A549 (cell line): Measurements from ENCODE around the gene CDH2.

Source experiments
- CEBPB ChIP-seq, 2 experiments: fragments of >200 bp in 1 of 2; sonication (Bioruptor Twin) in 1 of 2; formaldehyde crosslinking in 1 of 2; IDR thresholded peaks; 2 replicates each; pipeline ENCODE4 v1.6.1; 2012 to 2016
- CHD2 ChIP-seq: fragments of 150-350 bp; IDR thresholded peaks from 2 replicates; pipeline ENCODE4 v1.6.1; 2014; ENCODE audit warnings: low read length; ENCODE audit not compliant: partially characterized antibody
- EP300 ChIP-seq, 2 experiments: fragments of >200 bp; sonication (Bioruptor Twin); formaldehyde crosslinking; IDR thresholded peaks; 2 replicates in 1 of 2; 3 replicates in 1 of 2; pipeline ENCODE4 v1.6.1; 2016 to 2017
- FOSB ChIP-seq: fragments of 250-450 bp; sonication (Bioruptor Pico); IDR thresholded peaks from 2 replicates; pipeline ENCODE4 v1.5.0; 2020; ENCODE audit warnings: mild to moderate bottlenecking, moderate library complexity
- POLR2A ChIP-seq: IDR thresholded peaks from 2 replicates; pipeline ENCODE4 v1.6.1; 2012; ENCODE audit warnings: mild to moderate bottlenecking, low read length
- TF ChIP-seq, protein P1 (sequence below): fragments of >200 bp; sonication (Bioruptor Twin); formaldehyde crosslinking; IDR thresholded peaks from 3 replicates; pipeline ENCODE4 v1.5.1; 2016

- TF ChIP-seq CEBPB (IDR thresholded peaks at IDR 0.05): no peak
- TF ChIP-seq, protein P1, sequence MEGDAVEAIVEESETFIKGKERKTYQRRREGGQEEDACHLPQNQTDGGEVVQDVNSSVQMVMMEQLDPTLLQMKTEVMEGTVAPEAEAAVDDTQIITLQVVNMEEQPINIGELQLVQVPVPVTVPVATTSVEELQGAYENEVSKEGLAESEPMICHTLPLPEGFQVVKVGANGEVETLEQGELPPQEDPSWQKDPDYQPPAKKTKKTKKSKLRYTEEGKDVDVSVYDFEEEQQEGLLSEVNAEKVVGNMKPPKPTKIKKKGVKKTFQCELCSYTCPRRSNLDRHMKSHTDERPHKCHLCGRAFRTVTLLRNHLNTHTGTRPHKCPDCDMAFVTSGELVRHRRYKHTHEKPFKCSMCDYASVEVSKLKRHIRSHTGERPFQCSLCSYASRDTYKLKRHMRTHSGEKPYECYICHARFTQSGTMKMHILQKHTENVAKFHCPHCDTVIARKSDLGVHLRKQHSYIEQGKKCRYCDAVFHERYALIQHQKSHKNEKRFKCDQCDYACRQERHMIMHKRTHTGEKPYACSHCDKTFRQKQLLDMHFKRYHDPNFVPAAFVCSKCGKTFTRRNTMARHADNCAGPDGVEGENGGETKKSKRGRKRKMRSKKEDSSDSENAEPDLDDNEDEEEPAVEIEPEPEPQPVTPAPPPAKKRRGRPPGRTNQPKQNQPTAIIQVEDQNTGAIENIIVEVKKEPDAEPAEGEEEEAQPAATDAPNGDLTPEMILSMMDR: no peak
- TF ChIP-seq FOSB: no peak
- TF ChIP-seq POLR2A: no peak
- TF ChIP-seq EP300 (IDR thresholded peaks at IDR 0.05): no peak
- TF ChIP-seq CHD2: no peak
Observed at GRCh38 chr18:27994571-27994970, 182.4 kb downstream of the CDH2 start.
